SU-DHL-6 (cell line): ENCODE measurements around the gene ZBTB44.
"Not testable (repeated sequence)": the region's sequence is repeated elsewhere in the genome, so short reads cannot be mapped to it uniquely, and the experiment has no call there.

Experiments used
- H2AFZ ChIP-seq: fragments of 200-600 bp; sonication (generic); 2 replicates; pipeline ENCODE4 v1.6.1; 2014; ENCODE audit warnings: low read depth, mild to moderate bottlenecking, moderate library complexity, mixed read lengths, antibody characterized with exemption, low read length; ENCODE audit not compliant: severe bottlenecking
- H3F3A ChIP-seq: fragments of 200-600 bp; shearing (Covaris generic); 2 replicates; pipeline ENCODE4 v1.6.0; 2016; ENCODE audit warnings: antibody characterized with exemption, mild to moderate bottlenecking; ENCODE audit not compliant: insufficient read depth
- H3K27ac ChIP-seq: fragments of 200-600 bp; sonication (generic); 2 replicates; pipeline ENCODE4 v1.5.1; 2016; ENCODE audit warnings: low read depth, mild to moderate bottlenecking, low read length, moderate library complexity, mixed read lengths
- H3K27me3 ChIP-seq: fragments of 200-600 bp; sonication (generic), shearing (Covaris generic); 2 replicates; pipeline ENCODE4 v1.6.0; 2014; ENCODE audit warnings: mild to moderate bottlenecking, low read length
- H3K36me3 ChIP-seq: fragments of 200-600 bp; sonication (generic); 2 replicates; pipeline ENCODE4 v1.6.1; 2014; ENCODE audit warnings: mild to moderate bottlenecking, low read length, mixed read lengths
- H3K4me2 ChIP-seq: fragments of 300-600, 200-600 bp; shearing (Covaris generic), sonication (generic); 2 replicates; pipeline ENCODE4 v1.6.0; 2014; ENCODE audit warnings: low read length, low read depth, mild to moderate bottlenecking; ENCODE audit not compliant: poor library complexity, severe bottlenecking
- H3K4me3 ChIP-seq: fragments of 200-600 bp; sonication (generic); 2 replicates; pipeline ENCODE4 v1.5.1; 2014; ENCODE audit warnings: antibody characterized with exemption, low read length, mild to moderate bottlenecking, mixed read lengths; ENCODE audit not compliant: insufficient read depth, poor library complexity, severe bottlenecking
- H3K79me2 ChIP-seq: fragments of 200-600 bp; sonication (generic); 2 replicates; pipeline ENCODE4 v1.6.1; 2014; ENCODE audit warnings: mild to moderate bottlenecking, low read length, moderate library complexity; ENCODE audit not compliant: insufficient read depth
- H3K9ac ChIP-seq: fragments of 200-600 bp; sonication (generic); 2 replicates; pipeline ENCODE4 v1.7.0; 2014; ENCODE audit warnings: mild to moderate bottlenecking, low read length
- H3K9me2 ChIP-seq: fragments of 200-600 bp; sonication (generic); replicated peaks from 2 replicates; pipeline ENCODE4 v1.6.1; 2014; ENCODE audit warnings: low read length; ENCODE audit not compliant: insufficient read depth
- H3K9me3 ChIP-seq: fragments of 200-600 bp; sonication (generic); 2 replicates; pipeline ENCODE4 v1.6.1; 2014; ENCODE audit warnings: low read length, mixed read lengths; ENCODE audit not compliant: insufficient read depth
- H4K20me1 ChIP-seq: fragments of 200-600 bp; sonication (generic); 2 replicates; pipeline ENCODE4 v1.6.1; 2014; ENCODE audit warnings: low read depth, mild to moderate bottlenecking, antibody characterized with exemption, low read length, moderate library complexity, mixed read lengths
- CTCF ChIP-seq: fragments of 200-600 bp; sonication (generic); IDR thresholded peaks from one replicate; pipeline ENCODE4 v1.5.1; 2017; ENCODE audit warnings: antibody characterized with exemption, mild to moderate bottlenecking, low read length, moderate library complexity; ENCODE audit not compliant: insufficient read depth, poor library complexity, severe bottlenecking
- EZH2phosphoT487 ChIP-seq: fragments of 200-600 bp; sonication (generic), shearing (Covaris generic); conservative IDR thresholded peaks from 2 replicates; pipeline ENCODE4 v1.6.1; 2018; ENCODE audit warnings: mild to moderate bottlenecking, antibody characterized with exemption, low read length, moderate library complexity, mixed read lengths

Gene ZBTB44

GRCh38 chr11:130260080-130260627 is 54.6 kb downstream of the ZBTB44 start:
- no peak overlapping the region for H3K9ac ChIP-seq
- H3K9me2 ChIP-seq: no peaks in the 10 kb centered on the region
- no peak overlapping the region for H3K27ac ChIP-seq
- TF ChIP-seq CTCF (no peak), EZH2phosphoT487 (no peak)
- no peaks in the 10 kb centered on the region for H3K79me2 ChIP-seq
- H3K9me3 ChIP-seq: no peaks in the 10 kb centered on the region
- H3K36me3 ChIP-seq: no peaks in the 10 kb centered on the region
- no peaks in the 10 kb centered on the region for H3K27me3 ChIP-seq
- no peaks in the 10 kb centered on the region for H3F3A ChIP-seq
- H4K20me1 ChIP-seq: no peaks in the 10 kb centered on the region
- no peak overlapping the region for H3K4me2 ChIP-seq
- no peak overlapping the region for H2AFZ ChIP-seq
- H3K4me3 ChIP-seq: no peak overlapping the region

- H3K4me2 ChIP-seq, H3F3A ChIP-seq, H3K79me2 ChIP-seq, H3K9me2 ChIP-seq, H3K27ac ChIP-seq, H4K20me1 ChIP-seq, H3K27me3 ChIP-seq, H3K9me3 ChIP-seq, H2AFZ ChIP-seq, H3K36me3 ChIP-seq, H3K4me3 ChIP-seq, H3K9ac ChIP-seq: not testable (repeated sequence)
Observed at GRCh38 chr11:130251763-130252162, 63.0 kb downstream of the ZBTB44 start.

GRCh38 chr11:130249929-130250328 is 64.8 kb downstream of the ZBTB44 start:
- H3K9me3 ChIP-seq, H3K4me3 ChIP-seq, H3K27ac ChIP-seq, H3K4me2 ChIP-seq, H2AFZ ChIP-seq, H3K79me2 ChIP-seq, H3F3A ChIP-seq, H3K36me3 ChIP-seq, H3K9me2 ChIP-seq, H3K9ac ChIP-seq, H4K20me1 ChIP-seq, H3K27me3 ChIP-seq: not testable (repeated sequence)

GRCh38 chr11:130249371-130249770 is 65.3 kb downstream of the ZBTB44 start:
- Histone ChIP-seq H3K79me2 (no peaks in the 10 kb centered on the region), H2AFZ (no peak overlapping the region), H3K9me2 (no peaks in the 10 kb centered on the region), H3K27me3 (no peaks in the 10 kb centered on the region), H4K20me1 (no peaks in the 10 kb centered on the region), H3F3A (no peaks in the 10 kb centered on the region), H3K9me3 (no peaks in the 10 kb centered on the region), H3K4me3 (no peak overlapping the region), H3K36me3 (no peaks in the 10 kb centered on the region), H3K9ac (no peak overlapping the region), H3K27ac (no peak overlapping the region), H3K4me2 (no peak overlapping the region)
- TF ChIP-seq CTCF (no peak), EZH2phosphoT487 (no peak)
